OCI-LY1 (cell line): ENCODE measurements around the gene ERN1.

ENCODE experiments used
- H2AFZ ChIP-seq: fragments of 200-600 bp; sonication (generic), shearing (Covaris generic); 2 replicates; pipeline ENCODE4 v1.6.0; 2014; ENCODE audit warnings: antibody characterized with exemption, mild to moderate bottlenecking, low read length
- H3F3A ChIP-seq: fragments of 200-600 bp; sonication (generic), shearing (Covaris generic); 2 replicates; pipeline ENCODE4 v1.6.0; 2014; ENCODE audit warnings: mild to moderate bottlenecking, antibody characterized with exemption, low read length, moderate library complexity; ENCODE audit not compliant: insufficient read depth
- H3K27ac ChIP-seq: fragments of 200-600 bp; sonication (generic); 2 replicates; pipeline ENCODE4 v1.5.1; 2014; ENCODE audit warnings: low read length, mixed run types, mild to moderate bottlenecking, low read depth; ENCODE audit not compliant: poor library complexity, severe bottlenecking
- H3K27me3 ChIP-seq: fragments of 200-600 bp; sonication (generic); 2 replicates; pipeline ENCODE4 v1.6.0; 2014; ENCODE audit warnings: antibody characterized with exemption, mild to moderate bottlenecking, low read length, moderate library complexity; ENCODE audit not compliant: insufficient read depth
- H3K36me3 ChIP-seq: fragments of 200-600 bp; sonication (generic); 2 replicates; pipeline ENCODE4 v1.6.1; 2014; ENCODE audit warnings: mild to moderate bottlenecking, antibody characterized with exemption, low read length, moderate library complexity, mixed read lengths; ENCODE audit not compliant: insufficient read depth
- H3K4me1 ChIP-seq: fragments of 200-600 bp; sonication (generic); 2 replicates; pipeline ENCODE4 v1.5.1; 2014; ENCODE audit warnings: mild to moderate bottlenecking, low read length, moderate library complexity; ENCODE audit not compliant: insufficient read depth, severe bottlenecking
- H3K4me2 ChIP-seq: fragments of 200-600 bp; sonication (generic), shearing (Covaris generic); 2 replicates; pipeline ENCODE4 v1.6.1; 2014; ENCODE audit warnings: low read length
- H3K4me3 ChIP-seq: fragments of 200-600 bp; sonication (generic); 2 replicates; pipeline ENCODE4 v1.5.1; 2014; ENCODE audit warnings: low read length, low read depth, mild to moderate bottlenecking, mixed read lengths; ENCODE audit not compliant: poor library complexity, severe bottlenecking
- H3K79me2 ChIP-seq: fragments of 200-600 bp; shearing (Covaris generic); 2 replicates; pipeline ENCODE4 v1.6.1; 2016; ENCODE audit warnings: mixed run types, low read length, mixed read lengths; ENCODE audit not compliant: insufficient read depth
- H3K9ac ChIP-seq: fragments of 200-600 bp; sonication (generic), shearing (Covaris generic); 2 replicates; pipeline ENCODE4 v1.6.1; 2014; ENCODE audit warnings: mild to moderate bottlenecking, low read length, mixed read lengths
- H3K9me2 ChIP-seq: fragments of 200-600 bp; sonication (generic), shearing (Covaris generic); 2 replicates; pipeline ENCODE4 v1.6.1; 2014; ENCODE audit warnings: low read depth, mild to moderate bottlenecking, low read length, mixed read lengths
- H3K9me3 ChIP-seq: fragments of 200-600 bp; shearing (Covaris generic); 2 replicates; pipeline ENCODE4 v1.6.1; 2014; ENCODE audit warnings: low read length, mixed read lengths
- H4K20me1 ChIP-seq: fragments of 200-600 bp; sonication (generic), shearing (Covaris generic); 2 replicates; pipeline ENCODE4 v1.6.0; 2016; ENCODE audit warnings: mild to moderate bottlenecking, low read length; ENCODE audit not compliant: insufficient read depth
- EZH2 ChIP-seq: fragments of 200-600 bp; sonication (generic), shearing (Covaris generic); IDR thresholded peaks from 2 replicates; pipeline ENCODE4 v1.8.0; 2017; ENCODE audit warnings: borderline replicate concordance, mixed run types, mild to moderate bottlenecking, antibody characterized with exemption, low read length, moderate library complexity, mixed read lengths
- TF ChIP-seq, protein P1 (sequence below): fragments of 200-600 bp; sonication (generic), shearing (Covaris generic); IDR thresholded peaks from 2 replicates; pipeline ENCODE4 v1.5.1; 2017; ENCODE audit warnings: mild to moderate bottlenecking, antibody characterized with exemption, low read length, moderate library complexity, mixed read lengths

ERN1 gene

GRCh38 chr17:64009571-64010402 lies 120.2 kb downstream of the ERN1 start:
- H3K9me2 ChIP-seq = no peaks in the 10 kb centered on the region
- TF ChIP-seq, protein P1, sequence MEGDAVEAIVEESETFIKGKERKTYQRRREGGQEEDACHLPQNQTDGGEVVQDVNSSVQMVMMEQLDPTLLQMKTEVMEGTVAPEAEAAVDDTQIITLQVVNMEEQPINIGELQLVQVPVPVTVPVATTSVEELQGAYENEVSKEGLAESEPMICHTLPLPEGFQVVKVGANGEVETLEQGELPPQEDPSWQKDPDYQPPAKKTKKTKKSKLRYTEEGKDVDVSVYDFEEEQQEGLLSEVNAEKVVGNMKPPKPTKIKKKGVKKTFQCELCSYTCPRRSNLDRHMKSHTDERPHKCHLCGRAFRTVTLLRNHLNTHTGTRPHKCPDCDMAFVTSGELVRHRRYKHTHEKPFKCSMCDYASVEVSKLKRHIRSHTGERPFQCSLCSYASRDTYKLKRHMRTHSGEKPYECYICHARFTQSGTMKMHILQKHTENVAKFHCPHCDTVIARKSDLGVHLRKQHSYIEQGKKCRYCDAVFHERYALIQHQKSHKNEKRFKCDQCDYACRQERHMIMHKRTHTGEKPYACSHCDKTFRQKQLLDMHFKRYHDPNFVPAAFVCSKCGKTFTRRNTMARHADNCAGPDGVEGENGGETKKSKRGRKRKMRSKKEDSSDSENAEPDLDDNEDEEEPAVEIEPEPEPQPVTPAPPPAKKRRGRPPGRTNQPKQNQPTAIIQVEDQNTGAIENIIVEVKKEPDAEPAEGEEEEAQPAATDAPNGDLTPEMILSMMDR = no peak
- TF ChIP-seq EZH2 = no peak
- no peak overlapping the region for H3K4me2 ChIP-seq
- H3K4me1 ChIP-seq = peaks cover 24% of the 10 kb centered on the region
- H3F3A ChIP-seq = no peaks in the 10 kb centered on the region
- H3K4me3 ChIP-seq = no peak overlapping the region
- no peaks in the 10 kb centered on the region for H4K20me1 ChIP-seq
- H3K9ac ChIP-seq = no peak overlapping the region
- peaks cover 31% of the 10 kb centered on the region; the same call in 1 of the 2 replicates for H3K79me2 ChIP-seq
- H3K9me3 ChIP-seq = no peaks in the 10 kb centered on the region
- peak overlapping the region; percentile 10 for H3K27ac ChIP-seq
- no peak overlapping the region for H2AFZ ChIP-seq
- H3K27me3 ChIP-seq = no peaks in the 10 kb centered on the region
- peaks cover 27% of the 10 kb centered on the region for H3K36me3 ChIP-seq

DNA sequence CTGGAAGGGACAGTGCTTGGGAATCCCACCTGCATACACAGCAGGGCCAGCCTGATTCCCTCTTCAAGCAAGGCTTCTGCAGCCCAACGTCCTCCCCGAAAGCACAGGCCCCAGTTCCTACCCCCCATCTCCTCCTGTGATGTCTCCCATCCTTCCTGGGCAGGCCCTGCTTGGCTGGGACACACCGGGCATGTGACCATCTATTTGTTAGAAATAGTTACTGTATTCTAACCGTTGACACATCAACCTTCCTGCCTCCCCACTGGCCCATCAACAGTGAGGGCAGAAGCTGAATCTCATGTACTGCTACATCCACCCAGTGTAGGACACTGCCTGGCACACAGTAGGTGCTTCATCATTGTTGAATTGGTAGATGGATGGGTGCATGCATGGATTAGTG lies 121.1 kb downstream of the ERN1 start:
- Histone ChIP-seq H3F3A (no peaks in the 10 kb centered on the region), H3K36me3 (peaks cover 36% of the 10 kb centered on the region), H3K9me3 (no peaks in the 10 kb centered on the region), H4K20me1 (no peaks in the 10 kb centered on the region), H3K27ac (no peak overlapping the region), H3K9ac (no peak overlapping the region), H3K4me3 (no peak overlapping the region), H2AFZ (no peak overlapping the region), H3K4me2 (no peak overlapping the region), H3K9me2 (no peaks in the 10 kb centered on the region), H3K79me2 (peaks cover 29% of the 10 kb centered on the region; the same call in 1 of the 2 replicates), H3K4me1 (peaks cover 23% of the 10 kb centered on the region), H3K27me3 (no peaks in the 10 kb centered on the region)
- TF ChIP-seq, protein P1 = no peak
- TF ChIP-seq EZH2 = no peak

DNA sequence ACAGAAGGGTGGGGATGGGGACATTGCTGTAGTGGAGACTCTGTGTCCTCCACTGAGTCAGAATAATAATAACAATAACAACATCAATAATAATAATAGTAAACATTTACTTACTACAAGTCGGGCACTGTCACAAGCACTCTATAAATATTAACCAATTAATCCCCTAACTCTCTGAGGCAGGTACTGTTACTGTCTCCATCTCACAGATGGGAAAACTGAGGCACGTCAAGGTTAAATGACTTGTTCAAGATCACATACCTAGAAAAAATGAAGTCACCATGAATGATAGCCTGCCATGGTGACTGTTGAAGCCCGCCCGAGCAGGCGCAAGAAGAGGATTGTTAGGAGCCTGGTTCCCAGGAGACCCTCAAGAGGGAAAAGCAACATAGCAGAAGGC lies 121.6 kb downstream of the ERN1 start:
- Histone ChIP-seq H3F3A (no peaks in the 10 kb centered on the region), H3K79me2 (peaks cover 24% of the 10 kb centered on the region; the same call in 1 of the 2 replicates), H3K9me3 (no peaks in the 10 kb centered on the region), H3K9me2 (no peaks in the 10 kb centered on the region), H3K4me1 (peaks cover 23% of the 10 kb centered on the region), H3K27ac (no peak overlapping the region), H3K36me3 (peaks cover 41% of the 10 kb centered on the region), H3K4me2 (no peak overlapping the region), H3K9ac (no peak overlapping the region), H4K20me1 (no peaks in the 10 kb centered on the region), H2AFZ (no peak overlapping the region), H3K27me3 (no peaks in the 10 kb centered on the region), H3K4me3 (no peak overlapping the region)
- no peak for TF ChIP-seq EZH2
- TF ChIP-seq, protein P1 = no peak
